ENCODE data around the gene RAB11FIP4. TPM values are rescaled to one million over a fixed set of nuclear protein-coding genes. Genes with fewer than 3 reads are reported as not detected.

Gene RAB11FIP4
- total and polyA plus RNA-seq, 2 of the 13 experiments (the other 11 are each of a cell fraction or from before 2014, with no cell fraction given) = 28.0 to 89.3 TPM

DNA sequence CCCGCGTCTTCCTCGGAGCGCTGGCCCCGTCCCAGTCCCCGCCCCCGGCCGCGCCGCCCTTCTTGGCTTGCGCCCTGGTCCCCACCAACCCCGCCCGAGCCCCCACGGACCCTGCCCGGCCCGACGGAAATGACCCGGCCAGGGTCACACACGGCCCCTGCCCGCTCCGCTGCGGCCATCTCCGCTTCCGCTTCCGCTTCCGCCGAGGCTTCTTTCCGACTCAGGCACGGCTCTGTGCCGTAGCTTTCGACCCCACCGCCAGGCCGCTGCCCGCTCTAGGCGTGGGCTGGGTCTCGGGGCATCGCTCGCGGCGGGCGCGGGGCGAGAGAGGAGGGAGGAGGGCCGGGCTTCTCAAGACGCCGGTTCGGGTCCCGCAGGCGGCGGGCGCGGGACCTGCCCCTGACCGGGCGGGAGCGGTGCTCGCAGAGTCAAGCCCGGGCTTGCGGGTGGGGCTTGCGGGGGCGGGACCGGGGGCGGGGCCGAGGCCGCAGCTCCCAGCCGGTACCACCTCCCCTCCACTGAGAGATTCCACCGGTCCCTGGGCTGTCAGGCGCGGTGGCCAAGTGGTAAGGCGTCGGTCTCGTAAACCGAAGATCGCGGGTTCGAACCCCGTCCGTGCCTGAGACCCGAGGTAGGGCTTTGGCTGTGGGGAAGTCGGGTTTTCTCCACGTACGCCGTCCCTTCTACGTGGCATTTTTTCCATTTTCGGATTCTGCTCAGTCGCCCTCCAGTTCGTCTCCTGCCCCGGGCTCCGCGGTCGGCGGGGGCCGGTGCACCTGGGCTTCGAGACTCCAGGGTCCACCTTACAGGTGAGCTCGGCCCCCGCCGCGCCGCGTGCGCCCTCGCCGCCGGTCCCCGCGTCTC is 158.3 kb downstream of the RAB11FIP4 start (continued):
- TF ChIP-seq, protein P1, sequence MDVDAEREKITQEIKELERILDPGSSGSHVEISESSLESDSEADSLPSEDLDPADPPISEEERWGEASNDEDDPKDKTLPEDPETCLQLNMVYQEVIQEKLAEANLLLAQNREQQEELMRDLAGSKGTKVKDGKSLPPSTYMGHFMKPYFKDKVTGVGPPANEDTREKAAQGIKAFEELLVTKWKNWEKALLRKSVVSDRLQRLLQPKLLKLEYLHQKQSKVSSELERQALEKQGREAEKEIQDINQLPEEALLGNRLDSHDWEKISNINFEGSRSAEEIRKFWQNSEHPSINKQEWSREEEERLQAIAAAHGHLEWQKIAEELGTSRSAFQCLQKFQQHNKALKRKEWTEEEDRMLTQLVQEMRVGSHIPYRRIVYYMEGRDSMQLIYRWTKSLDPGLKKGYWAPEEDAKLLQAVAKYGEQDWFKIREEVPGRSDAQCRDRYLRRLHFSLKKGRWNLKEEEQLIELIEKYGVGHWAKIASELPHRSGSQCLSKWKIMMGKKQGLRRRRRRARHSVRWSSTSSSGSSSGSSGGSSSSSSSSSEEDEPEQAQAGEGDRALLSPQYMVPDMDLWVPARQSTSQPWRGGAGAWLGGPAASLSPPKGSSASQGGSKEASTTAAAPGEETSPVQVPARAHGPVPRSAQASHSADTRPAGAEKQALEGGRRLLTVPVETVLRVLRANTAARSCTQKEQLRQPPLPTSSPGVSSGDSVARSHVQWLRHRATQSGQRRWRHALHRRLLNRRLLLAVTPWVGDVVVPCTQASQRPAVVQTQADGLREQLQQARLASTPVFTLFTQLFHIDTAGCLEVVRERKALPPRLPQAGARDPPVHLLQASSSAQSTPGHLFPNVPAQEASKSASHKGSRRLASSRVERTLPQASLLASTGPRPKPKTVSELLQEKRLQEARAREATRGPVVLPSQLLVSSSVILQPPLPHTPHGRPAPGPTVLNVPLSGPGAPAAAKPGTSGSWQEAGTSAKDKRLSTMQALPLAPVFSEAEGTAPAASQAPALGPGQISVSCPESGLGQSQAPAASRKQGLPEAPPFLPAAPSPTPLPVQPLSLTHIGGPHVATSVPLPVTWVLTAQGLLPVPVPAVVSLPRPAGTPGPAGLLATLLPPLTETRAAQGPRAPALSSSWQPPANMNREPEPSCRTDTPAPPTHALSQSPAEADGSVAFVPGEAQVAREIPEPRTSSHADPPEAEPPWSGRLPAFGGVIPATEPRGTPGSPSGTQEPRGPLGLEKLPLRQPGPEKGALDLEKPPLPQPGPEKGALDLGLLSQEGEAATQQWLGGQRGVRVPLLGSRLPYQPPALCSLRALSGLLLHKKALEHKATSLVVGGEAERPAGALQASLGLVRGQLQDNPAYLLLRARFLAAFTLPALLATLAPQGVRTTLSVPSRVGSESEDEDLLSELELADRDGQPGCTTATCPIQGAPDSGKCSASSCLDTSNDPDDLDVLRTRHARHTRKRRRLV (CRISPR knock-in tag; IDR thresholded peaks at IDR 0.05) = peak; percentile 35; the same call in 1 of the 2 replicates
- TF ChIP-seq CEBPB (IDR thresholded peaks at IDR 0.05; ENCODE audit: borderline replicate concordance, low read depth, low read length) (no peak), SRY (CRISPR knock-in tag; IDR thresholded peaks at IDR 0.05) (0 out of 2 replicates have a peak, but pooled peaks have one; percentile 30), ZSCAN12 (CRISPR knock-in tag; IDR thresholded peaks at IDR 0.05) (no peak), REPIN1 (CRISPR knock-in tag; IDR thresholded peaks at IDR 0.05; ENCODE audit: borderline replicate concordance, low read depth) (peak; percentile 90), MIXL1 (CRISPR knock-in tag; IDR thresholded peaks at IDR 0.05) (no peak), ZNF577 (CRISPR knock-in tag; IDR thresholded peaks at IDR 0.05; ENCODE audit: borderline replicate concordance, low read depth) (no peak), ZNF883 (CRISPR knock-in tag; IDR thresholded peaks at IDR 0.05; ENCODE audit: not compliant biosample characterization) (no peak), SOX6 (IDR thresholded peaks at IDR 0.05) (no peak), SOX6 (CRISPR knock-in tag; IDR thresholded peaks at IDR 0.05) (0 out of 2 replicates have a peak, but pooled peaks have one; percentile 35), WIZ (CRISPR knock-in tag; IDR thresholded peaks at IDR 0.05) (no peak), RNF2 (conservative IDR thresholded peaks at IDR 0.05; ENCODE audit: low read depth) (no peak), RAD51 (IDR thresholded peaks at IDR 0.05; ENCODE audit: borderline replicate concordance) (no peak)
- TF ChIP-seq, protein P2, sequence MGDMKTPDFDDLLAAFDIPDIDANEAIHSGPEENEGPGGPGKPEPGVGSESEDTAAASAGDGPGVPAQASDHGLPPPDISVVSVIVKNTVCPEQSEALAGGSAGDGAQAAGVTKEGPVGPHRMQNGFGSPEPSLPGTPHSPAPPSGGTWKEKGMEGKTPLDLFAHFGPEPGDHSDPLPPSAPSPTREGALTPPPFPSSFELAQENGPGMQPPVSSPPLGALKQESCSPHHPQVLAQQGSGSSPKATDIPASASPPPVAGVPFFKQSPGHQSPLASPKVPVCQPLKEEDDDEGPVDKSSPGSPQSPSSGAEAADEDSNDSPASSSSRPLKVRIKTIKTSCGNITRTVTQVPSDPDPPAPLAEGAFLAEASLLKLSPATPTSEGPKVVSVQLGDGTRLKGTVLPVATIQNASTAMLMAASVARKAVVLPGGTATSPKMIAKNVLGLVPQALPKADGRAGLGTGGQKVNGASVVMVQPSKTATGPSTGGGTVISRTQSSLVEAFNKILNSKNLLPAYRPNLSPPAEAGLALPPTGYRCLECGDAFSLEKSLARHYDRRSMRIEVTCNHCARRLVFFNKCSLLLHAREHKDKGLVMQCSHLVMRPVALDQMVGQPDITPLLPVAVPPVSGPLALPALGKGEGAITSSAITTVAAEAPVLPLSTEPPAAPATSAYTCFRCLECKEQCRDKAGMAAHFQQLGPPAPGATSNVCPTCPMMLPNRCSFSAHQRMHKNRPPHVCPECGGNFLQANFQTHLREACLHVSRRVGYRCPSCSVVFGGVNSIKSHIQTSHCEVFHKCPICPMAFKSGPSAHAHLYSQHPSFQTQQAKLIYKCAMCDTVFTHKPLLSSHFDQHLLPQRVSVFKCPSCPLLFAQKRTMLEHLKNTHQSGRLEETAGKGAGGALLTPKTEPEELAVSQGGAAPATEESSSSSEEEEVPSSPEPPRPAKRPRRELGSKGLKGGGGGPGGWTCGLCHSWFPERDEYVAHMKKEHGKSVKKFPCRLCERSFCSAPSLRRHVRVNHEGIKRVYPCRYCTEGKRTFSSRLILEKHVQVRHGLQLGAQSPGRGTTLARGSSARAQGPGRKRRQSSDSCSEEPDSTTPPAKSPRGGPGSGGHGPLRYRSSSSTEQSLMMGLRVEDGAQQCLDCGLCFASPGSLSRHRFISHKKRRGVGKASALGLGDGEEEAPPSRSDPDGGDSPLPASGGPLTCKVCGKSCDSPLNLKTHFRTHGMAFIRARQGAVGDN (CRISPR knock-in tag; IDR thresholded peaks at IDR 0.05) = peak; percentile 87
- TF ChIP-seq, protein P3, sequence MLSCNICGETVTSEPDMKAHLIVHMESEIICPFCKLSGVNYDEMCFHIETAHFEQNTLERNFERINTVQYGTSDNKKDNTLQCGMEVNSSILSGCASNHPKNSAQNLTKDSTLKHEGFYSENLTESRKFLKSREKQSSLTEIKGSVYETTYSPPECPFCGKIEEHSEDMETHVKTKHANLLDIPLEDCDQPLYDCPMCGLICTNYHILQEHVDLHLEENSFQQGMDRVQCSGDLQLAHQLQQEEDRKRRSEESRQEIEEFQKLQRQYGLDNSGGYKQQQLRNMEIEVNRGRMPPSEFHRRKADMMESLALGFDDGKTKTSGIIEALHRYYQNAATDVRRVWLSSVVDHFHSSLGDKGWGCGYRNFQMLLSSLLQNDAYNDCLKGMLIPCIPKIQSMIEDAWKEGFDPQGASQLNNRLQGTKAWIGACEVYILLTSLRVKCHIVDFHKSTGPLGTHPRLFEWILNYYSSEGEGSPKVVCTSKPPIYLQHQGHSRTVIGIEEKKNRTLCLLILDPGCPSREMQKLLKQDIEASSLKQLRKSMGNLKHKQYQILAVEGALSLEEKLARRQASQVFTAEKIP (CRISPR knock-in tag; IDR thresholded peaks at IDR 0.05; ENCODE audit: borderline replicate concordance) = no peak
- TF ChIP-seq, protein P4, sequence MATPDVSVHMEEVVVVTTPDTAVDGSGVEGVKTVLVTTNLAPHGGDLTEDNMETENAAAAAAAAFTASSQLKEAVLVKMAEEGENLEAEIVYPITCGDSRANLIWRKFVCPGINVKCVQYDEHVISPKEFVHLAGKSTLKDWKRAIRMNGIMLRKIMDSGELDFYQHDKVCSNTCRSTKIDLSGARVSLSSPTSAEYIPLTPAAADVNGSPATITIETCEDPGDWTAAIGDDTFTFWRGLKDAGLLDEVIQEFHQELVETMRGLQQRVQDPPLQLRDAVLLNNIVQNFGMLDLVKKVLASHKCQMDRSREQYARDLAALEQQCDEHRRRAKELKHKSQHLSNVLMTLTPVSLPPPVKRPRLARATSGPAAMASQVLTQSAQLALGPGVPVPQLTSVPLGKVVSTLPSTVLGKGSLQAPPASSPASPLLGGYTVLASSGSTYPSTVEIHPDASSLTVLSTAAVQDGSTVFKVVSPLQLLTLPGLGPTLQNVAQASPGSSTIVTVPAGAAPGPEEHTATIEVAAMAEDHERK (CRISPR knock-in tag; IDR thresholded peaks at IDR 0.05; ENCODE audit: low read depth) = 0 out of 2 replicates have a peak, but pooled peaks have one; percentile 10

All from HepG2 (cell line).